Nephron progenitor cell (in vitro differentiated cells): ENCODE results near the gene ATF2.

ENCODE experiments used
- DNase-seq: peaks from one replicate; pipeline ENCODE4 v3.0.0; 2021
- H3K27ac Mint-ChIP-seq: 2 replicates; pipeline ENCODE4 v1.8.0; 2021; ENCODE audit warnings: mild to moderate bottlenecking, moderate library complexity, mixed read lengths
- H3K27me3 Mint-ChIP-seq: 2 replicates; pipeline ENCODE4 v1.8.0; 2021; ENCODE audit warnings: mild to moderate bottlenecking, low read depth, mixed read lengths; ENCODE audit not compliant: poor library complexity
- H3K36me3 Mint-ChIP-seq: 2 replicates; pipeline ENCODE4 v1.8.0; 2021; ENCODE audit warnings: low read depth, mixed read lengths
- H3K4me1 Mint-ChIP-seq: 2 replicates; pipeline ENCODE4 v1.8.0; 2021; ENCODE audit warnings: mixed read lengths
- H3K4me3 Mint-ChIP-seq: 2 replicates; pipeline ENCODE4 v1.8.0; 2021; ENCODE audit warnings: mild to moderate bottlenecking, moderate library complexity, mixed read lengths
- H3K9me3 Mint-ChIP-seq: 2 replicates; pipeline ENCODE4 v1.8.0; 2021; ENCODE audit warnings: mild to moderate bottlenecking, moderate library complexity, mixed read lengths
- CTCF ChIP-seq: fragments of 200-600 bp; sonication (generic); IDR thresholded peaks from 2 replicates; pipeline ENCODE4 v1.5.0; 2021; ENCODE audit warnings: antibody characterized with exemption

The ATF2 gene

DNA sequence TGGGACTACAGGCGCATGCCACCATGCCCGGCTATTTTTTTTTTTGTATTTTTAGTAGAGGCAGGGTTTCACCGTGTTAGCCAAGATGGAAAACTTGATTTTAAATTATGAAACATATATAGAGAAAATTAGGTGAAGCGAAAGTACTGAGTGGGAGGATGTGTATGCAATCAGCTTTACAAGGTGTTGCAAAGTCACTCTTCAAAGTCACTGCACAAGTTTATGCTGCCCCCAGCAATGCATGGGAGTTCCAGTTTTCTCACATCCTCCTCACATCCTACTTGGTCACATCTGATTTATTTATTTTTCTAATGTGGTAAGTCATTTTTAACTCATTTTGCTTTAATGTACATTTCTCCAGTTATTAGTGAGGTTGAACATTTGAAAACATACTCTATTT lies 113.7 kb downstream of the ATF2 start:
- Mint-ChIP-seq H3K9me3 (peaks cover 6% of the 10 kb centered on the region), H3K4me3 (no peak overlapping the region), H3K27ac (no peak overlapping the region), H3K36me3 (peaks cover 17% of the 10 kb centered on the region), H3K4me1 (peaks cover 24% of the 10 kb centered on the region), H3K27me3 (peaks cover 4% of the 10 kb centered on the region)
- DNase-seq: no peak
- TF ChIP-seq CTCF: no peak

GRCh38 chr2:175049661-175050060 lies 118.3 kb downstream of the ATF2 start:
- H3K9me3 Mint-ChIP-seq: peaks cover 4% of the 10 kb centered on the region
- no peaks in the 10 kb centered on the region for H3K27me3 Mint-ChIP-seq
- no peak overlapping the region for H3K4me3 Mint-ChIP-seq
- DNase-seq: no peak
- no peak for TF ChIP-seq CTCF
- peaks cover 14% of the 10 kb centered on the region for H3K4me1 Mint-ChIP-seq
- peaks cover 11% of the 10 kb centered on the region for H3K36me3 Mint-ChIP-seq
- no peak overlapping the region for H3K27ac Mint-ChIP-seq

GRCh38 chr2:175048275-175048674 lies 119.7 kb downstream of the ATF2 start:
- no peak overlapping the region for H3K27ac Mint-ChIP-seq
- no peak for DNase-seq
- TF ChIP-seq CTCF: no peak
- peaks cover 11% of the 10 kb centered on the region for H3K36me3 Mint-ChIP-seq
- H3K4me3 Mint-ChIP-seq: no peak overlapping the region
- H3K27me3 Mint-ChIP-seq: no peaks in the 10 kb centered on the region
- H3K9me3 Mint-ChIP-seq: peaks cover 6% of the 10 kb centered on the region
- H3K4me1 Mint-ChIP-seq: peaks cover 14% of the 10 kb centered on the region

DNA sequence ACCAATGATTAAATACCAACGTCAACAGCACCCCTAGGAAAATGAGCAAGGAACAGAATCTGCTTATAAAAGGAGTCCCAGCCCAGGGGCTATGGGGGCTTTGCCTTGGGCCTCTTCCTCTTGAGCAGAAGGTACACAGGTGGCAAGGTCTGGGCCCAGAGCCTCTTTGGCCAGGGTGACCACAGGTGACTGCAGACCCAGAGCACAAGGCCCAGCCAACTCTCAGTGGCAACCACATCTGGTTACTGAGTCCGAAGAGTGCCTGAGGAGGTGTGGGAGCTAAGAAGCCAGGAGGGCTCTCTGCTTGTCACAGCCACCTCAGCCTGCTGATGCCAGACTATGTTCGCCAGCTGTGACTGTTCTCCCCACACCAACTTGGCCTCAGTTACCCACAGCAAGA lies 128.5 kb downstream of the ATF2 start:
- H3K27ac Mint-ChIP-seq: no peak overlapping the region
- peaks cover 8% of the 10 kb centered on the region for H3K9me3 Mint-ChIP-seq
- DNase-seq: no peak
- no peaks in the 10 kb centered on the region for H3K36me3 Mint-ChIP-seq
- TF ChIP-seq CTCF: no peak
- peaks cover 3% of the 10 kb centered on the region for H3K27me3 Mint-ChIP-seq
- no peaks in the 10 kb centered on the region for H3K4me1 Mint-ChIP-seq
- no peak overlapping the region for H3K4me3 Mint-ChIP-seq

DNA sequence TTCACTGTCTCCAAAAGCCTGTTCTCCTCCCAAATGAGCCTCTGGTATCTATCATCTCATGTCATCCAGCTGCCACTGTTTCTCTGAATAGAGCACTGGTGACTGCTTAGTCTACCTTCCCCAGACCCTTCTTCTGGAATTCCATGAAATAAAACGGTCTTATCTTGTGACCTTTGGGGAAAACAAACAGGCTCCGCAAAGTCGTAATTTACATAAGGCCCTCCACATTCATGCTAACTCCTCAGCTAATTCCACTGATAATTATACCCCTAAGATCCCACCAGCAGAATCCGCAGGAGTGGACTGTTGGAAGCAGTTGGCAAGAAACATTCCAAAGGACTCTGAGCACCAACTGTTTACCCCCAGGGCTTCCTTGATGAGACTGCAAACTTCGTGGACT lies 129.0 kb downstream of the ATF2 start:
- Mint-ChIP-seq H3K36me3 (no peaks in the 10 kb centered on the region), H3K27ac (no peak overlapping the region), H3K4me3 (no peak overlapping the region), H3K9me3 (peaks cover 7% of the 10 kb centered on the region), H3K4me1 (no peaks in the 10 kb centered on the region), H3K27me3 (peaks cover 3% of the 10 kb centered on the region)
- DNase-seq: no peak
- TF ChIP-seq CTCF: no peak

DNA sequence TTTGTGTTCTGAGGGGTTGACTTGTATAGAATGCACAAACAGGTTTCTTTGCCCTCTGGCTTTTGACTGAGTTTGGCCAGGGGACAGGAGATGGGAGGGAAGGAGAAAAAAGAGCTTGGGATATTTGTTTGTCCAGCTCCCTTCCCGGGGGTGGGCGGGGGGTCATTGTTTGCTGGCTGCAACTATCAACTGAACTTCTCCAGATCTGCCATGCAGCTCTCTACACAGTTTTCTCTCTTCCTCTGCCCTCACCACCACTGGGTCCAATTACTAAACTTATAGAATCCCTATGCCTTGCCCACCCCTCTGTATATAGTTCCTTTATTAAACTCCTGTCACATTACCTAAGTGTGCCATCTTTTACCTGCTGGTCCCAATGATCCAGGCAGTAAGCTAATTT lies 130.1 kb downstream of the ATF2 start:
- no peaks in the 10 kb centered on the region for H3K36me3 Mint-ChIP-seq
- no peaks in the 10 kb centered on the region for H3K4me1 Mint-ChIP-seq
- no peak overlapping the region for H3K27ac Mint-ChIP-seq
- peaks cover 7% of the 10 kb centered on the region for H3K9me3 Mint-ChIP-seq
- H3K4me3 Mint-ChIP-seq: no peak overlapping the region
- TF ChIP-seq CTCF: no peak
- peaks cover 3% of the 10 kb centered on the region for H3K27me3 Mint-ChIP-seq
- DNase-seq: no peak
